Fibroblast of peridontal ligament (primary cell): Measurements from ENCODE around the gene MRS2.
"Not testable (repeated sequence)": the region's sequence is repeated elsewhere in the genome, so short reads cannot be mapped to it uniquely, and the experiment has no call there.

Experiments used
- DNase-seq: peaks from one replicate; pipeline ENCODE4 v3.0.0-alpha.2; 2010; ENCODE audit errors: extremely low read depth

The MRS2 gene, protein sequence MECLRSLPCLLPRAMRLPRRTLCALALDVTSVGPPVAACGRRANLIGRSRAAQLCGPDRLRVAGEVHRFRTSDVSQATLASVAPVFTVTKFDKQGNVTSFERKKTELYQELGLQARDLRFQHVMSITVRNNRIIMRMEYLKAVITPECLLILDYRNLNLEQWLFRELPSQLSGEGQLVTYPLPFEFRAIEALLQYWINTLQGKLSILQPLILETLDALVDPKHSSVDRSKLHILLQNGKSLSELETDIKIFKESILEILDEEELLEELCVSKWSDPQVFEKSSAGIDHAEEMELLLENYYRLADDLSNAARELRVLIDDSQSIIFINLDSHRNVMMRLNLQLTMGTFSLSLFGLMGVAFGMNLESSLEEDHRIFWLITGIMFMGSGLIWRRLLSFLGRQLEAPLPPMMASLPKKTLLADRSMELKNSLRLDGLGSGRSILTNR

DNA sequence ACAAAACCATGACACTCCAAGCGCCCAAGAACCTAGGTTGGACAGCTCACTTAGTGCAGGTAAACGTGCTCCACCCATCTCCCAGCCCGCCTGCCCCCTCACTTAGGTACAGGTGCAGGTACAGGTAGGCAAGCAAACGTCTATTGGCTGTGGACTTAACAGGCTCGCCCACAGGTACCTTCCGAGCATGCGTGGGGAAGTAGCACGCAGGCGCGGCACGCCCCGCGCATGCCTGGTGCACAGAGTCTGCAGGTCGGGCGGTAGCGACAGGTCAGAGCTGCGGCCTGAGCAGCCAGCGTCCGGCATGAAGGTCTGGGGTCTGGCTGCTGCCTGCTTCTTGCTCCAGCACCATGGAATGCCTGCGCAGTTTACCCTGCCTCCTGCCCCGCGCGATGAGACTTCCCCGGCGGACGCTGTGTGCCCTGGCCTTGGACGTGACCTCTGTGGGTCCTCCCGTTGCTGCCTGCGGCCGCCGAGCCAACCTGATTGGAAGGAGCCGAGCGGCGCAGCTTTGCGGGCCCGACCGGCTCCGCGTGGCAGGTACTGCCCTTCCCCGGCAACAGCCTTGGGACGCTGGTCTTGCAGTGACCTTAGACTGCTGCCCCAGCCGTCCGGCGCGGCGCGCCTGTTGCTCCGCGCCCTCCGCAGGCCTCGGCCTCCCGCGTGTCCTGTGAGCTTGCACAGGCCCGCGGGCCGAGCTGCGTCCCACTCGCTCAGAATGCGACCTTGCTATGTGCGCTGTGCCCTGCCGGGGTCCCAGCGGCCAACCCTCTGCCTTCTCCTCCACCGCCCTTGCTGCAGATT, at the start of gene MRS2:
TSS of gene MRS2 (plus strand) at position 240 of the 804 bp plus-strand sequence. CDS start at position 351, 111 bp downstream.
- DNase-seq = peak; percentile 62

DNA sequence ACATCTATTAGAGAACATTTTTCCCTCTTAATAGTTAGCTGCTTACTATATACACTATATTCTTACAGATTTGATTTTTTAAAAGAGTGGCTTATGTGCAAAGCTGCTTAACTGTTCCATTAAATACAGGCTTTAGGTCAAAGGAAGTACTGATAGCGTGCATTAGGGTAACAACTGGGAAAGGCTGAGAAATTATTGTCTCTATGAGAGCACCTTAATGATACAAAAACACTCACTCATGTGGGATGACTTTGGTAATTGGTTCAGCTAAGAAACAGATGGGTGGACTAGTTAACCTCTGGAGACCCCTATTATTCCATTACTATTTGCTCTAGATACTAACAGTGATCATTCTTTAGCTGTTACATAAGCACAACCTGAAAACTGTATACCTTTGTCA, 48.9 kb upstream of the MRS2 start:
- DNase-seq = no peak

DNA sequence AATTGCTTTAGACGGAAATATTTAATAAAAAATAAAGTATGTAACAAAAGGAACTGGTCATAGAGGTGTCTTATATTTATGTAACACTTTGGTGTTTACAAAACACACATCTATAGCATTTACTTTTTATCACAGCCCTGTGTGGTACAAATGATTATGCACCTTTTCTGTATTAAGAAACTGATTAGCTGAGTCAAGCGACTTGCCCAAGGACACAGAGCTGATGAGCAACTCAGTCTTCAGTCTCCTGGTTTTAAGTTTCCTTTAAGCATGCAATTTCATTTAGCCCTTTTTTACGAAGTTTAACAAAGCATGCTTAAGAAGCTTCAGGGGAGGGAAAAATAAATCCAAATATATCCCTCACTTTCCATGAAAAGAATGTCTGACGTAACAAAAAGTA, 47.3 kb upstream of the MRS2 start:
- DNase-seq = no peak

DNA sequence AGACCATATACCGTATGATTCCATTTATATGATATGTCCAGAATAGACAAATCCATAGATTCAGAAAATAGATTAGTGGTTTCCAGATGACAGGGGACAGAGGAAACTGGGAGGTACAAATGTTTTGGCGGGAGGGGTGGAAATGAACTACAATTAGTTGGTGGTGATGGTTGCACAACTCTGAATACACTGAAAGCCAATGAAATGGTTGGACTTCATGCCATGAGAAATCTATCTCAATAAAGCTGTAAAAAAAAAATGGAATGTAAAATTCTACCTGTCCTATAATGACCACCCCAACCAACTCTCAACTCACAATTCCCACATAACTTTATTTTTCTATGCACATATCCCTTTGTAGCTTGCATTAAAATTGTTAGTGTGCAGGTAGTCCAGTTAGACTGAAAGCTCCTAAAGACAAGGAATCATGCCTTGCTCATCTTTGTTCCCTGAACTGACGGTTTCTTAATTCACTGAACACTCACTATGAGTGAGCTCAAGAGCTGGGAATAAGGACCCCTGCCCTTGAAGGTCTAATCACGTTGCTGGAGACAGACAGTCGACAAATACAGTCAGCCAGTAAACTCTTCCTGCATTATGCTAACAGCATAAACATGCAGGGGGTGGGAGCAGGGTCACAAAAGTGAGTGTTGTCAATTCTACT, 46.3 kb upstream of the MRS2 start:
- no peak for DNase-seq

DNA sequence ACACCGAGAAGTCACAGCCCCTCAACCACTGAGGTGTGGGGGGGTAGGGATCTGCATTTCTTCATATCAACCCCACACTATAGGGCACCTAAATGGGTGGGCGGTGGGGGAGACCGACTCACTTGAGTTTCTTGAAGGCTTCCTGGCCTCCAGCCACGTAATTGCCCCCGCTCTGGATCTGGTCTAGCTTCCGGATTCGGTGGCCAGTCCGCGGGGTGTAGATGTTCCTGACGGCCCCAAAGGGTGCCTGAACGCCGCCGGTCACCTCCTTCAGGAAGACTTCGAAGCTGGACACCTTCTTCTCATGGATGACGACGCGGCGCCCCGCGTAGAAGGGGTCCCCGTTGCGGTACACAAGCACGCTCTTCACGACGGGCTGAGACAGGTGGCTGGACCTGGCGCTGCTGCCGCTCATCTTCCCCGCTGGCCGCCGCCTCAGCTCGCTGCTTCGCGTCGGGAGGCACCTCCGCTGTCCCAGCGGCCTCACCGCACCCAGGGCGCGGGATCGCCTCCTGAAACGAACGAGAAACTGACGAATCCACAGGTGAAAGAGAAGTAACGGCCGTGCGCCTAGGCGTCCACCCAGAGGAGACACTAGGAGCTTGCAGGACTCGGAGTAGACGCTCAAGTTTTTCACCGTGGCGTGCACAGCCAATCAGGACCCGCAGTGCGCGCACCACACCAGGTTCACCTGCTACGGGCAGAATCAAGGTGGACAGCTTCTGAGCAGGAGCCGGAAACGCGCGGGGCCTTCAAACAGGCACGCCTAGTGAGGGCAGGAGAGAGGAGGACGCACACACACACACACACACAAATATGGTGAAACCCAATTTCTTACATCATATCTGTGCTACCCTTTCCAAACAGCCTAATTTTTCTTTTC, 45.2 kb upstream of the MRS2 start, which contains the start of gene DCDC2:
TSS of gene DCDC2 (minus strand) at position 724 of the 883 bp plus-strand sequence. CDS start at position 415, 309 bp downstream.
- peak; percentile 3 for DNase-seq

DNA sequence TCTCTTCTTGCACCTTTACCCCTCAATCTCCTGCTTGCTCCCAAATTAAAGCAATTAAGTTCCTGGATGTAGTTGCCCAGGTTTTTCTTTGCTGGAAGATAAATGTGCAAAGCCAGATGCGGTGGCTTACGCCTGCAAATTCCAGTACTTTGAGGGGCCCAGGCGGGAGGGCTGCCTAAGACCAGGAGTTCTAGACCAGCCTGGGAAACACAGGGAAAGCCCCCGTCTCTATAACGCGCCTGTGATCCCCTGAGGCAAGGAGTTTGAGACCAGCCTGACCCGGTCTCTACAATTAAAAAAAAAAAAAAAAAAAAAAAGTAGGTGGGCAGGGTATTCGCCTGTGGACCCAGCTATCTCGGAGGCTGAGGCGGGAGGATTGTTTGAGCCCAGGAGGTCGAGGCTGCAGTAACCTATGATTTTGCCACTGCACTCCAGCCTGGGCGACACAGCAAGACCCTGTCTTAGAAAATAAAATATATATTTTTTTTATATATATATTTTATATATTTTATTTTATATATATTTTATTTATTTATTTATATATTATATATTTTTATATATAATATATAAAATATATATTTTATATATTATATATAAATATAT, 44.4 kb upstream of the MRS2 start:
- no peak for DNase-seq

DNA sequence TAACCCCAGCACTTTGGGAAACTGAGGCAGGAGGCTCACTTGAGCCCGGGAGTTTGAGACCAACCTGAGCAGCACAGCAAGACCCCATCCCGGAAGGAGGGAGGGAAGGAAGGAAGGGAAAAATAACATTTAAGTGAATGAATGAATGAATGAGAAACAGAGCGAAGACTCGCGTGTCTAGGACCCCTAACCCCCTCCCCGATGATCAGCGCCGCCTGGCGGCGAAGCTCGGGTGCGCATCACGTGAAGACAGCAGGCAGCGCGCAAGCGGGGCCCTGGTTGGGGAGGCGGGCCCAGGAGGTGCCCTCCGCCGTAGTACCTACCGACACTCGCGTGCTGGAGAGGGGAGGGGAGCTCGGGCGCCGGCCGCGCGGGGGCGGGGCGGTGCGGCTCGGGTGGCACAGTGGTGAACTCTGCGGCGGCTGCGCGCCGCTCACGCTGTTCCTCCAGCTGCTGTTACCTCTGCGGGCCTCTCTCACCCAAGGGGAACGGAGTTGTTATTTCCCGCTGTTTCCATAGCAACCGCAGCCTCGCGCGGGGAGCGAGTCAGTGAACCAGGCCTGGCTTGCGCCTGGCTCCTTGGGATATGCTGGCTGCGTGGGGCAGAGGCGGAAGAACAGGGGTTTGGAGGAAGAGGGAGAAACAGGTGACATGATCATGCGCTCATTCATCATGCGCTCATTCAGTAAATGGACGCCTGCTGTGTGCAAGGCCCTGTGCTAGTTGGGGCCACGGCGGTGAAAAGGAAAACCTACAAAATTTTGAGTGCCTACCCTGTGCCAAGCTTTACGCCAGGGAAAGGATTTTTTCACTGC, 42.9 kb upstream of the MRS2 start:
- DNase-seq = peak; percentile 72

DNA sequence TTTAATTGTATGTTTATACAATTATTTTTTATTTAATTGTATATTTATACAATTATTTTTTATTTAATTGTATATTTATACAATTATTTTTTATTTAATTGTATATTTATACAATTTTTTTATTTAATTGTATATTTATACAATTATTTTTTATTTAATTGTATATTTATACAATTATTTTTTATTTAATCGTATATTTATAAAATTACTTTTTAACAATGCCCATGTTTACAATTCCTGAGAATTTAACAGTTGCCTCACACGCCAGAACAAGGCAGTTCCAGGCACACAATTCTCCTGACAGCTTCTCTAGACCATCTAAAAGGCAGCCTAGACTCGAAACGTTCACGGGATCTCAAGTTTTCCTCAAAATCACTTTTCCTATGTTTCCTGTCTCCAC, 40.4 kb upstream of the MRS2 start:
- DNase-seq = not testable (repeated sequence)

DNA sequence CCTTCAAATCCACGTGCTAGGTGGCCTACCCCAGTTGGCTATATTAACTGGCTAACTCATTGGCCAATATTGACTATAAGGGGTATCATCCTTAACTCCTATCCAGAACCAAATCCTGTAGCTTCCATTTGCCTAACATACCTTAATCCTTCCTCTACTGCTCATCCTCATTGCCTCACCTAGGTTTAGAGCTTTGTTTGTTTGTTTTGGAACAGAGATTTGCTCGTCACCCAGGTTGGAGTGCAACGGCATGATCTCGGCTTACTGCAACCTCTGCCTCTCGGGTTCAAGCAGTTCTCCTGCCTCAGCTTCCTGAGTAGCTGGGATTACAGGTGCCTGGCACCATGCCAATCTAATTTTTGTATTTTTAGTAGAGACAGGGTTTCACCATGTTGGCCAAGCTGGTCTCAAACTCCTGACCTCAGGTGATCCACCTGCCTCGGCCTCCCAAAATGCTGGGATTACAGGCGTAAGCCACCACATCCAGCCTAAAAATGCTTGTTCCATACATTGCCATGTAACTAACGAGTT, 37.6 kb upstream of the MRS2 start:
- DNase-seq = not testable (repeated sequence)

DNA sequence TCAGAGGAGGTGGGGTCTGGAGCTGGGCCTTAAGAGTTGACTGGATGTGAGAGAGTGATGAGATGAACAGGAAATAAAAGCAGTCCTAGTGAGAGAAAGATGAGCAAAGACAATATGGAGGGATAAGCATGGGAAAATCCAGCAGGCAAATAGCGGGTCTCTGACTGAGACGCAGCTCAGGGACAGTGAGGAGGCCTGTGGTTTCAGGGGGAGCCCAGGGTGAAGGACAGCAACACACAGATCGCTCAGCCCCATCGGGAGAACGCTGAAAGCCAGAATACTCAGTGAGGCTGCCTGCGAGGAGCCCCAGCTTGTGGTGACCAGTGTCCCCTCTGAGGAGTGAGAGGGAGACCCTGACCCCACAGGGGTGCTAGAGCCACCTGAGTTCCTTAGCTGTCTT, 28.1 kb upstream of the MRS2 start:
- DNase-seq = no peak

DNA sequence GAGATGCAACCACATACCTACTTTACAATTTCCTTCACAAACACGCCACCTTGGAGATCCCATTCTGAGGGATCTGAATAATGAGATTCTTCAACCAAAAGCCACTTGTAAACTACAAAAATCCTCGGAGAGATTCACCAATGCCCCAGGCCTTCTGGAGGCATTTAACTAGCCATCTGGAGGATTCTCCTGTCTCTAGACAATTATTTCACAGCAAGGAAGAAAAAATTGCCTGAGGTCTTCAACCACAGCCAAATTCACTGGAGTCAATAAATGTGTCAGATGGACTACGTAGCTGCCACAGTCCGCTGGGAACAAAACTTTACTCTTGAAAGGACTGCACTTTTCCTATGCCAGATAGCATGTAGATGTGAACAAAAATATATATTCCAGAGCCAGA, 25.9 kb upstream of the MRS2 start:
- DNase-seq = no peak

DNA sequence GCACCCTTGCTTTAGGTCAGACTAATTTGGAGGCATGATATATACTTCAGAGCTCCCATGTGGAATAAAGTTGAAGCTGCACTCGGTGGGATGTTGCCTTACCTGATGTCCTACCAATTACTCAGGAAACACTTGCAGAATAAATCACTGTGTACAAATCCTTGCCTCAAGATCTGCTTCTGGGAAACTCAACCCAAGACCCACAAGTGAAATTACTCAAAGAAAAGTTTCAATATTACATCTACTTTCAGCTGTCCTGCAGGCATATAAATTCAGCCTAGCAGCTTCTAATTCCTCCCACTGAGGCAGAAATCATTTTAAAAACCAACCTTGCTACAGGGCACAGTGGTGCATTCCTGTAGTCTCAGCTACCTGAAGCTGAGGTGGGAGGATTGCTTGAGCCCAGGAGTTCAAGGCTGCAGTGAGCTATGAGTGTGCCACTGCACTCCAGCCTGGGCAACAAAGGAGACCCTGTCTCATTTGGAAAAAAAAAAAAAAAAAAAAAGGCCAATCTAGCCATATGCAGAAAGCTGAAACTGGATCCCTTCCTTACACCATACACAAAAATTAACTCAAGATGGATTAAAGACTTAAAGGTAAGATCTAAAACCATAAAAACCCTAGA, 24.2 kb upstream of the MRS2 start:
- DNase-seq = no peak

DNA sequence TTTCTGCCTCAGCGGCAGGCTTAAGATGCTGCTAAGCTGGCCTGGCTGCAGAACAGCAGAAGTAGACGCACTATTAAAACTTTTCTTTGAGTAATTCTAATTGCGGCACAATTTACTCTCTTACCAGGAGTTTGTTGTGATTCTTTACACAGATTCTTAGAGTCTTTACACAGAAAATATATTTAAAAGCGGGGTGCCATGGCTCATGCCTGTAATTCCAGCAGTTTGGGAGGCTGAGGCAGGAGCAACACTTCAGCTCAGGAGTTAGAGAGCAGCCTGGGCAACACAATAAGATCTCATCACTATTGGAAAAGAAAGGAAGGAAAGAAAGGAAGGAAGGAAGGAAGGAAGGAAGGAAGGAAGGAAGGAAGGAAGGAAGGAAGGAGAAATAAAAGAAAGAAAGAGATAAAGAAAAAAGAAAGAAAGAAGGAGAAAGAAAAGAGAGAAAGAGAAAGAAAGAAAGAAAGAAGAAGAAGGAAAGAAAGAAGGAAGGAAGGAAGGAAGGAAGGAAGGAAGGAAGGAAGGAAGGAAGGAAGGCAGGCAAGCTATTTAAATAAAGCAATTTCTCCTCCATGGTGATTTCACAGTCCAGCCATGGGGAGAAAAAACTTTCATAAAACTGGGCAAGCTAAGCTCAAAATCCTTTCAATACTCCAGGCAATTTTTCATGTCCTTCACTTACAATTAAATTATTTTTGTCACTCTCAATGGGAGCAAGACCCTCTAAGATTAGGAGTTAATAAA, 21.1 kb upstream of the MRS2 start:
- DNase-seq = no peak

DNA sequence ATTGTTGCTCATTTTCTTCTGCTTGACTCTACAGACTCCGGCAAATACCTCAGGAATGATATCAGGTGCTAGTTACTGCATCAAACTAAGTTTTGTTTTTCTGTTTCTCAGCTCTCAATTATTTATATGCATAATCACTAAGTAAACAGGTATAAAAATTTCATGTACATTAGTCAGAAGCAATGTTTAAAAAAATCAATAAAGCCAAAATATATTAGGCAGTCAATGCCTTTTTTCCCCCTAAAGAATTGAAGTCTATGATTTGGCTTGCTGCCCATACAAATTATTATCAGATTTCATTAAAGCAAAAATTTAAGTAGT, 20.6 kb upstream of the MRS2 start:
- no peak for DNase-seq

DNA sequence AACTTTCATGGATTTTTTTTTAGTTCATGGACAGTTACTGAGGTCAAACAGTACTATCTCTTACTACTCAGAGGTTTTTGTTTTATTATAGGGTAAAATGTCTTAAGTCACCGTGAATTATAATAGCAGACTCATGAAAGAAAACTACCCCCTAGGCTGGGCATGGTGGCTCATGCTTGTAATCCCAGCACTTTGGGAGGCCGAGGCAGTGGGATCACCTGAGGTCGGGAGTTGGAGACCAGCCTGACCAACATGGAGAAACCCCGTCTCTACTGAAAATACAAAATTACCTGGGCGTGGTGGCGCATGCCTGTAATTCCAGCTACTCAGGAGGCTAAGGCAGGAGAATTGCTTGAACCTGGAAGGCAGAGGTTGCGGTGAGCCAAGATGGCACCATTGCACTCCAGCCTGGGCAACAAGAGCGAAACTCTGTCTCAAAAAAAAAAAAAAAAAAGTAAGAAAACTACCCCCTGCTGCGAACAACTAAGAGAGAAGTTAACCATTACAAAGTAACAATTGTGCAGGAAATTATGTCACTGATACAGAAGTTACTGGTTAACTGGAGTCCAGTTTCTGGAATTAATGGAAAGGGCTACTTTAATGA, 19.7 kb upstream of the MRS2 start:
- not testable (repeated sequence) for DNase-seq

DNA sequence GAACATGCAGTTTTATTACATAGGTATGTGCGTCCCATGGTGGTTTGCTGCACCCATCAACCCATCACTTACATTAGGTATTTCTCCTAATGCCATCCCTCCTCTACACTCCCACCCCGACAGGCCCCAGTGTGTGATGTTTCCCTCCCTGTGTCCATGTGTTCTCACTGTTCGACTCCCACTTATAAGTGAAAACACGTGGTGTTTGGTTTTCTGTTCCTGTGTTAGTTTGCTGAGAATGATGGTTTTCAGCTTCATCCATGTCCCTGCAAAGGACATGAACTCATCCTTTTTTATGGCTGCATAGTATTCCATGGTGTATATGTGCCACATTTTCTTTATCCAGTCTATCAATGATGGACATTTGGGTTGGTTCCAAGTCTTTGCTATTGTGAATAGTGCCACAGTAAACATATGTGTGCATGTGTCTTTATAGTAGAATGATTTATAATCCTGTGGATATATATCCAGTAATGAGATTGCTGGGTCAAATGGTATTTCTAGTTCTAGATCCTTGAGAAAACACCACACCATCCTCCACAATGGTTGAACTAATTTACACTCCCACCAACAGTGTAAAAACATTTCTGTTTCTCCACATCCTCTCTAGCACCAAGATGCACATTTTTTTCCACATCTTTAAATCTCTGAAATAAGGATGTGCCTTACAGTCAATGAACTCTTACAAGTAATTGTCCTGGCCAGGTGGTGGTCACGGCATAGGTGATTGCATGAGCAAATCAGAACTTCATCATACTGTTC, 18.2 kb upstream of the MRS2 start:
- not testable (repeated sequence) for DNase-seq

DNA sequence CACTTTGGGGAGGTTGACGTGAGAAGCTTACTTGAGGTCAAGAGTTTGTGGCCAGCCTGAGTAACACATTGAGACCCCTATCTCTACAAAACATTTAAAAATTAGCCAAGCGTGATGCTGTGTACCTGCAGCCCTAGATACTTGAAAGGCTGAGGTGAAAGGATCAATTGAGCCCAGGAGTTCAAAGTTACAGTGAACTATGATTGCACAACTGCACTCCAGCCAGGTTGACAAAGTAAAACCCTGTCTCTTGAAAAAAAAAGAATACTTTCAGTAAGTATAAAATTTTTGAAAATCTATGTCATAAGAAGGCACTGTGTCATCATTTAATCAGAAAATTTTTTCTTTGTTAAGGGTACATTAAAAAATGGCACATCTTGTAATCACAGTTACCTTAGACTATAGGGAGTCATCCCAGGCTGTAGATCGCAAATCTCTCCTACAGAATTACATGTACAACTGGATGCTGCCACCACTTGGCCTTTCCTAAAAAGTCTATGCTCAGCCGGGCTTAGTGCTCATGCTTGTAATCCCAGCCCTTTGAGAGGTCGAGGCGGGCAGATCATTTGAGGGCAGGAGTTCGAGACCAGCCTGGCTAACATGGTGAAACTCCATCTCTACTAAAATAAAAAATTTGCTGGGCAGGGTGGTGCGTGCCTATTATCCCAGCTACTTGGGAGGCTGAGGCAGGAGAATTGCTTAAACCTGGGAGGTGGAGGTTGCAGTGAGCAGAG, 17.0 kb upstream of the MRS2 start:
- no peak for DNase-seq
